HEK293 (cell line): Measurements from ENCODE around the gene FBXW5.

Source experiments
- FEZF1 ChIP-seq: fragments of 450-650 bp; formaldehyde crosslinking; IDR thresholded peaks from 2 replicates; pipeline ENCODE4 v1.5.1; 2016; ENCODE audit warnings: missing biosample characterization, missing genetic modification characterization
- GLI2 ChIP-seq: fragments of 450-650 bp; formaldehyde crosslinking; IDR thresholded peaks from 2 replicates; pipeline ENCODE4; 2017; ENCODE audit warnings: missing biosample characterization, missing genetic modification characterization, low read depth, borderline replicate concordance
- HOXA7 ChIP-seq: sonication (generic); formaldehyde crosslinking; IDR thresholded peaks from 2 replicates; pipeline ENCODE4 v1.8.1; 2022; ENCODE audit warnings: missing genetic modification reagents, borderline replicate concordance
- PATZ1 ChIP-seq: fragments of 450-650 bp; formaldehyde crosslinking; IDR thresholded peaks from 2 replicates; pipeline ENCODE4 v1.5.1; 2016; ENCODE audit warnings: missing biosample characterization, missing genetic modification characterization
- PRDM1 ChIP-seq: fragments of 450-650 bp; formaldehyde crosslinking; IDR thresholded peaks from 2 replicates; pipeline ENCODE4; 2016; ENCODE audit warnings: missing biosample characterization, missing genetic modification characterization
- TCF7L2 ChIP-seq: IDR thresholded peaks from 2 replicates; pipeline ENCODE4 v1.6.1; 2011; ENCODE audit warnings: low read depth, mild to moderate bottlenecking, inconsistent platforms, low read length, moderate library complexity, borderline replicate concordance
- ZBTB8A ChIP-seq: fragments of 450-650 bp; formaldehyde crosslinking; IDR thresholded peaks from 2 replicates; pipeline ENCODE4 v1.5.1; 2016; ENCODE audit warnings: missing biosample characterization, missing genetic modification characterization
- ZNF138 ChIP-seq: fragments of 450-650 bp; formaldehyde crosslinking; IDR thresholded peaks from 2 replicates; pipeline ENCODE4 v1.5.1; 2016; ENCODE audit warnings: missing biosample characterization, missing genetic modification characterization, borderline replicate concordance
- ZNF175 ChIP-seq: fragments of 450-650 bp; formaldehyde crosslinking; IDR thresholded peaks from 2 replicates; pipeline ENCODE4 v1.5.1; 2016; ENCODE audit warnings: missing biosample characterization, missing genetic modification characterization
- ZNF24 ChIP-seq: fragments of 450-650 bp; formaldehyde crosslinking; IDR thresholded peaks from 2 replicates; pipeline ENCODE4 v1.5.1; 2016; ENCODE audit warnings: missing biosample characterization, missing genetic modification characterization
- ZNF626 ChIP-seq: fragments of 450-650 bp; sonication (Bioruptor Pico); formaldehyde crosslinking; IDR thresholded peaks from 2 replicates; pipeline ENCODE4 v1.5.1; 2018; ENCODE audit warnings: missing biosample characterization, missing genetic modification characterization, inconsistent platforms
- ZNF785 ChIP-seq: fragments of 450-650 bp; formaldehyde crosslinking; IDR thresholded peaks from 2 replicates; pipeline ENCODE4 v1.5.1; 2016; ENCODE audit warnings: missing biosample characterization, missing genetic modification characterization
- TF ChIP-seq, protein P1 (sequence below): fragments of 450-650 bp; IDR thresholded peaks from 2 replicates; pipeline ENCODE4 v1.5.1; 2018; ENCODE audit warnings: missing biosample characterization, missing genetic modification characterization
- TF ChIP-seq, protein P2 (sequence below): fragments of 450-650 bp; formaldehyde crosslinking; IDR thresholded peaks from 2 replicates; pipeline ENCODE4 v1.5.1; 2016; ENCODE audit warnings: missing biosample characterization, missing genetic modification characterization

- TF ChIP-seq, protein P1, sequence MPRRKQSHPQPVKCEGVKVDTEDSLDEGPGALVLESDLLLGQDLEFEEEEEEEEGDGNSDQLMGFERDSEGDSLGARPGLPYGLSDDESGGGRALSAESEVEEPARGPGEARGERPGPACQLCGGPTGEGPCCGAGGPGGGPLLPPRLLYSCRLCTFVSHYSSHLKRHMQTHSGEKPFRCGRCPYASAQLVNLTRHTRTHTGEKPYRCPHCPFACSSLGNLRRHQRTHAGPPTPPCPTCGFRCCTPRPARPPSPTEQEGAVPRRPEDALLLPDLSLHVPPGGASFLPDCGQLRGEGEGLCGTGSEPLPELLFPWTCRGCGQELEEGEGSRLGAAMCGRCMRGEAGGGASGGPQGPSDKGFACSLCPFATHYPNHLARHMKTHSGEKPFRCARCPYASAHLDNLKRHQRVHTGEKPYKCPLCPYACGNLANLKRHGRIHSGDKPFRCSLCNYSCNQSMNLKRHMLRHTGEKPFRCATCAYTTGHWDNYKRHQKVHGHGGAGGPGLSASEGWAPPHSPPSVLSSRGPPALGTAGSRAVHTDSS (tag by site-specific recombination): no peak
- TF ChIP-seq, protein P2, sequence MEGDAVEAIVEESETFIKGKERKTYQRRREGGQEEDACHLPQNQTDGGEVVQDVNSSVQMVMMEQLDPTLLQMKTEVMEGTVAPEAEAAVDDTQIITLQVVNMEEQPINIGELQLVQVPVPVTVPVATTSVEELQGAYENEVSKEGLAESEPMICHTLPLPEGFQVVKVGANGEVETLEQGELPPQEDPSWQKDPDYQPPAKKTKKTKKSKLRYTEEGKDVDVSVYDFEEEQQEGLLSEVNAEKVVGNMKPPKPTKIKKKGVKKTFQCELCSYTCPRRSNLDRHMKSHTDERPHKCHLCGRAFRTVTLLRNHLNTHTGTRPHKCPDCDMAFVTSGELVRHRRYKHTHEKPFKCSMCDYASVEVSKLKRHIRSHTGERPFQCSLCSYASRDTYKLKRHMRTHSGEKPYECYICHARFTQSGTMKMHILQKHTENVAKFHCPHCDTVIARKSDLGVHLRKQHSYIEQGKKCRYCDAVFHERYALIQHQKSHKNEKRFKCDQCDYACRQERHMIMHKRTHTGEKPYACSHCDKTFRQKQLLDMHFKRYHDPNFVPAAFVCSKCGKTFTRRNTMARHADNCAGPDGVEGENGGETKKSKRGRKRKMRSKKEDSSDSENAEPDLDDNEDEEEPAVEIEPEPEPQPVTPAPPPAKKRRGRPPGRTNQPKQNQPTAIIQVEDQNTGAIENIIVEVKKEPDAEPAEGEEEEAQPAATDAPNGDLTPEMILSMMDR (tag by site-specific recombination): no peak
- no peak for TF ChIP-seq ZNF24 (tag by site-specific recombination)
- TF ChIP-seq ZBTB8A: no peak
- TF ChIP-seq ZNF175 (tag by site-specific recombination): no peak
- TF ChIP-seq PRDM1: no peak
- TF ChIP-seq PATZ1 (tag by site-specific recombination): no peak
- TF ChIP-seq FEZF1 (tag by site-specific recombination): no peak
- no peak for TF ChIP-seq ZNF626 (tag by site-specific recombination)
- TF ChIP-seq GLI2: no peak
- TF ChIP-seq TCF7L2: no peak
- no peak for TF ChIP-seq ZNF785
- TF ChIP-seq ZNF138 (tag by site-specific recombination): no peak
- TF ChIP-seq HOXA7 (CRISPR knock-in tag): no peak
Observed at GRCh38 chr9:136960212-136960937, 15.8 kb upstream of the FBXW5 start.
